ENCODE measurements around the gene SESN2. TPM values are rescaled to one million over a fixed set of nuclear protein-coding genes. Genes with fewer than 3 reads are reported as not detected.

SESN2 gene
- total RNA-seq, 1 experiment from 2014 or later = 6.9 TPM

DNA sequence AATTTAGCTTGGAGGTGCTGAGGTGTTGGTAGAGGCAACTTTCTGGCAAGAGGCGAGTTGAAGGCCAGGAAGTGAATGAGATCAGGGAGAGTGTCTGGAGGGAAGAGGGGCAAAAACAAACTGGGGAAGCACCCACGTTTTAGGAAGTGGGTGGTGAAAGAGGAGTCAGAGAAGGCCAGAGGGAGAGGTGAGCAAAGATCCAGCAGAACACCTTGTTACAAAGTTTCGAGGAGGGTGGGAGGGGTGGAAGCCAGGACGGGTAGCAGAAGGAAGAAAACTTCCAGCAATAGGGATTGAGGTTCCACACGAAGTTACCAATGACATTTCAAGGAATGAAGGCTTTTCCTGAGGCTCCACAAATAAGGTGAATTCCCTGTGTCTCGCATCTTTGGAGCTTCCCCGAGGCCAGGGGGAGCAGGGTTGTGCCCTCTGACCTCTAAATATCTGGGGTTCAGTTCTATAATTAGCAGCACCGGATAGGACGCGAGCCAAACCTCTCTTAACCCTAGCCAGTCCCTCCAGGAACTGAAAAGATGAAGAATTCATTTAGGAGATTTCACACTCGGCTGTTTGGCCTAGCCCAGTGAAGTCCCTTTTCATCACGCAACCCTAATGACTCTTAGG is 578 bp upstream of the SESN2 start:
- Histone ChIP-seq H3K27ac (ENCODE audit: low read length) (peak overlapping the region; percentile 80), H3K4me2 (ENCODE audit: low read length) (peak overlapping the region; percentile 76), H3K79me2 (ENCODE audit: low read length) (peaks cover 39% of the 10 kb centered on the region), H3K36me3 (ENCODE audit: low read depth, low read length) (no peaks in the 10 kb centered on the region), H3K27me3 (ENCODE audit: low read length) (no peaks in the 10 kb centered on the region), H4K20me1 (ENCODE audit: low read length) (peaks cover 8% of the 10 kb centered on the region), H3K4me3 (ENCODE audit: low read length) (0 out of 2 replicates have a peak overlapping the region, but pooled peaks have one; percentile 27), H3K4me1 (ENCODE audit: insufficient read depth, low read length) (peaks cover 17% of the 10 kb centered on the region), H3K9me3 (ENCODE audit: low read length) (no peaks in the 10 kb centered on the region), H3F3A (ENCODE audit: low read length, unreplicated experiment) (no peaks in the 10 kb centered on the region), H3K9ac (ENCODE audit: low read length) (peak overlapping the region; percentile 42), H2AFZ (ENCODE audit: low read length) (peak overlapping the region; percentile 66), H3K9me2 (replicated peaks; ENCODE audit: low read length) (no peaks in the 10 kb centered on the region)
- TSS peak; percentile 94 for BruUV-seq (replicated peaks)
- ATAC-seq = no peak; the same call in 1 of the 2 replicates
- CTCF ChIA-PET = interaction anchor here (1.0 kb wide), 1 partner anchor 10 kb away, joined by 3 read pairs; no protein-coding TSS in a partner anchor
- intact Hi-C loops (cut with micrococcal nuclease) = loop anchor here (1.0 kb wide), 1 partner anchor 9 kb away; no protein-coding TSS in a partner anchor
- TF ChIP-seq, protein P1, sequence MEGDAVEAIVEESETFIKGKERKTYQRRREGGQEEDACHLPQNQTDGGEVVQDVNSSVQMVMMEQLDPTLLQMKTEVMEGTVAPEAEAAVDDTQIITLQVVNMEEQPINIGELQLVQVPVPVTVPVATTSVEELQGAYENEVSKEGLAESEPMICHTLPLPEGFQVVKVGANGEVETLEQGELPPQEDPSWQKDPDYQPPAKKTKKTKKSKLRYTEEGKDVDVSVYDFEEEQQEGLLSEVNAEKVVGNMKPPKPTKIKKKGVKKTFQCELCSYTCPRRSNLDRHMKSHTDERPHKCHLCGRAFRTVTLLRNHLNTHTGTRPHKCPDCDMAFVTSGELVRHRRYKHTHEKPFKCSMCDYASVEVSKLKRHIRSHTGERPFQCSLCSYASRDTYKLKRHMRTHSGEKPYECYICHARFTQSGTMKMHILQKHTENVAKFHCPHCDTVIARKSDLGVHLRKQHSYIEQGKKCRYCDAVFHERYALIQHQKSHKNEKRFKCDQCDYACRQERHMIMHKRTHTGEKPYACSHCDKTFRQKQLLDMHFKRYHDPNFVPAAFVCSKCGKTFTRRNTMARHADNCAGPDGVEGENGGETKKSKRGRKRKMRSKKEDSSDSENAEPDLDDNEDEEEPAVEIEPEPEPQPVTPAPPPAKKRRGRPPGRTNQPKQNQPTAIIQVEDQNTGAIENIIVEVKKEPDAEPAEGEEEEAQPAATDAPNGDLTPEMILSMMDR (conservative IDR thresholded peaks at IDR 0.05; ENCODE audit: low read depth, low read length) = no peak
- no peak for TF ChIP-seq EZH2 (IDR thresholded peaks at IDR 0.05; ENCODE audit: low read length, unreplicated experiment)
- no peak for TF ChIP-seq EZH2phosphoT487 (IDR thresholded peaks at IDR 0.05; ENCODE audit: borderline replicate concordance, low read length)
- POLR2A ChIA-PET (ENCODE audit: unreplicated experiment) = interaction anchor here (0.8 kb wide), 1 partner anchor 10 kb away, joined by 3 read pairs; no protein-coding TSS in a partner anchor
- DNase-seq = no peak

DNA sequence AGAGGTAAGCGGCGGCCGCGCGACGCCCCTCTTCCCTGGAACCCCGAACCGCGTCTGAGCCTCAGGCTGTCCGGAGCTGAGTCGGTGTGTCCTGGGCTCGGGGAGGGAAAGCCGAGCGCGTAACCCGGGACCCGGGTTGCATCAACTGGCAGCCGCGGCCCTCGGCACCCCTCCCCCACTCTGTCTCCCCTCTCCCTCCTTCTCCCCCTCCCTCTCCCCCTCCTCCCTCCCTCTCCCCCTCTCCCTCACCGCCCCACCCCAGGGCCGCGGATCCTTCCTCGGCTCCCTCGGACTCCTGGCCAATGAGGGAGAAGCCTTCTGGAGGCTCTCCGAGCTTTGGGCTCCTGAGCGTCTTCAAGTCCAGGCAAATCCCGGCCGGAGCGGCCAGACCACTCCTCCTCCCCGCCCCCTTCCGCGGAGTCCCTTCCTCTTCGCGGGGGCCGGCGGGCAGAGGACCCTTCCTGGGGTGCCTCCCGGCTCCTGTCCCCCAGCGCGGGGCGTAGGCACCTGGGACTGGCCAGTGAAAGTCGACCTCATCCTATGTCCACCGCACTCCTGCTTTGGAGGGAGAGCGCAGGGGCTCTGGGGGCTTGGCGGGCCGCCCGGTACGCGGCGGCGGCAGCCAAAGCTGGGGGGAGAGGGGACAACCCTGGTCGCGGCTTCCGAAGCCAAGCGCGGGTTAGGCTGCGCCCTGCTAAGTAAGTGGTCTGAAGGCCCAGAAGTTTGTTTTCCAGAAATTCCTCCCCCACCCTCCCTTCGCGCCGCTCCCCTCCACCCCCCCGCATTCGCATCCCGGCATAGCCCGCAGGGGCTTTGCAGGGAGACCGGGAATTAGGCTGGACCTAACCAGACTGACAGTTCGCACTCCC is 850 bp downstream of the SESN2 start:
- DNase-seq (peak; percentile 63), ATAC-seq (peak; percentile 52)
- Histone ChIP-seq H4K20me1 (ENCODE audit: low read length) (peaks cover 8% of the 10 kb centered on the region), H3K9ac (ENCODE audit: low read length) (peak overlapping the region; percentile 72), H3K27ac (ENCODE audit: low read length) (no peak overlapping the region), H3K9me3 (ENCODE audit: low read length) (no peaks in the 10 kb centered on the region), H3K4me1 (ENCODE audit: insufficient read depth, low read length) (peaks cover 17% of the 10 kb centered on the region), H3K36me3 (ENCODE audit: low read depth, low read length) (no peaks in the 10 kb centered on the region), H3K79me2 (ENCODE audit: low read length) (peaks cover 51% of the 10 kb centered on the region), H3K27me3 (ENCODE audit: low read length) (no peaks in the 10 kb centered on the region), H2AFZ (ENCODE audit: low read length) (peak overlapping the region; percentile 81), H3K9me2 (replicated peaks; ENCODE audit: low read length) (no peaks in the 10 kb centered on the region), H3K4me3 (ENCODE audit: low read length) (peak overlapping the region; percentile 100), H3F3A (ENCODE audit: low read length, unreplicated experiment) (no peaks in the 10 kb centered on the region), H3K4me2 (ENCODE audit: low read length) (peak overlapping the region; percentile 95)
- intact Hi-C loops (cut with micrococcal nuclease) = loop anchor here (1.0 kb wide), 1 partner anchor 11 kb away; no protein-coding TSS in a partner anchor
- ChIA-PET CTCF (no interaction called here), POLR2A (ENCODE audit: unreplicated experiment) (interaction anchor here (0.9 kb wide), 1 partner anchor 11 kb away, joined by 6 read pairs; no protein-coding TSS in a partner anchor)
- no peak for TF ChIP-seq EZH2 (IDR thresholded peaks at IDR 0.05; ENCODE audit: low read length, unreplicated experiment)
- TF ChIP-seq, protein P1 (conservative IDR thresholded peaks at IDR 0.05; ENCODE audit: low read depth, low read length) = no peak
- TF ChIP-seq EZH2phosphoT487 (IDR thresholded peaks at IDR 0.05; ENCODE audit: borderline replicate concordance, low read length) = no peak
- no TSS peak for BruUV-seq (replicated peaks)
